GM21423 (cell line): ENCODE data around the gene SPOCK1.

Experiments used
- ATAC-seq: cut with Tn5 transposase; IDR thresholded peaks from one replicate; pipeline ENCODE4 v1.9.1; 2021; ENCODE audit warnings: mild to moderate bottlenecking, moderate library complexity; ENCODE audit not compliant: unreplicated experiment

SPOCK1 gene

GRCh38 chr5:137304226-137304874 lies 194.8 kb downstream of the SPOCK1 start:
- ATAC-seq: no peak

- ATAC-seq: no peak
Observed at GRCh38 chr5:137303509-137303908, 195.6 kb downstream of the SPOCK1 start.

- ATAC-seq: no peak
Observed at GRCh38 chr5:137300411-137301240, 198.5 kb downstream of the SPOCK1 start.

- ATAC-seq: no peak
Observed at GRCh38 chr5:137296213-137296781, 202.8 kb downstream of the SPOCK1 start.

- no peak for ATAC-seq
Observed at GRCh38 chr5:137294604-137295003, 204.5 kb downstream of the SPOCK1 start.

GRCh38 chr5:137292461-137293027 lies 206.6 kb downstream of the SPOCK1 start:
- no peak for ATAC-seq

GRCh38 chr5:137291436-137291835 lies 207.7 kb downstream of the SPOCK1 start:
- ATAC-seq: no peak

- ATAC-seq: no peak
Observed at GRCh38 chr5:137291031-137291430, 208.1 kb downstream of the SPOCK1 start.

GRCh38 chr5:137290373-137290772 lies 208.8 kb downstream of the SPOCK1 start:
- ATAC-seq: no peak

GRCh38 chr5:137289856-137290255 lies 209.3 kb downstream of the SPOCK1 start:
- no peak for ATAC-seq

GRCh38 chr5:137287569-137287968 lies 211.6 kb downstream of the SPOCK1 start:
- no peak for ATAC-seq

GRCh38 chr5:137286025-137286610 lies 213.0 kb downstream of the SPOCK1 start:
- ATAC-seq: no peak

- ATAC-seq: no peak
Observed at GRCh38 chr5:137283801-137284200, 215.3 kb downstream of the SPOCK1 start.

GRCh38 chr5:137282216-137282615 lies 216.9 kb downstream of the SPOCK1 start:
- no peak for ATAC-seq

- no peak for ATAC-seq
Observed at GRCh38 chr5:137281201-137281600, 217.9 kb downstream of the SPOCK1 start.

GRCh38 chr5:137280656-137281055 lies 218.5 kb downstream of the SPOCK1 start:
- no peak for ATAC-seq

- no peak for ATAC-seq
Observed at GRCh38 chr5:137279521-137280231, 219.4 kb downstream of the SPOCK1 start.

GRCh38 chr5:137278476-137278875 lies 220.7 kb downstream of the SPOCK1 start:
- no peak for ATAC-seq

GRCh38 chr5:137275083-137275482 lies 224.0 kb downstream of the SPOCK1 start:
- no peak for ATAC-seq

- no peak for ATAC-seq
Observed at GRCh38 chr5:137273511-137273910, 225.6 kb downstream of the SPOCK1 start.

GRCh38 chr5:137272831-137273230 lies 226.3 kb downstream of the SPOCK1 start:
- no peak for ATAC-seq
